Measurements from ENCODE around the gene ACLY. TPM values are rescaled to one million over a fixed set of nuclear protein-coding genes. Genes with fewer than 3 reads are reported as not detected.
A peak's percentile ranks its signal among the peaks of the same experiment; 100 is the strongest.

ACLY gene
- total and polyA plus RNA-seq, 2 of the 13 experiments (the other 11 are each of a cell fraction or from before 2014, with no cell fraction given), result 111 to 218 TPM

GRCh38 chr17:41966463-41967140, 47.9 kb upstream of the ACLY start, which contains the start of gene CNP (continued):
- no peak for TF ChIP-seq THAP7 (CRISPR knock-in tag; IDR thresholded peaks at IDR 0.05)
- no peak for TF ChIP-seq GATA4 (IDR thresholded peaks at IDR 0.05; ENCODE audit: borderline replicate concordance, low read depth)
- TF ChIP-seq ZNF792 (CRISPR knock-in tag; IDR thresholded peaks at IDR 0.05), result peak; percentile 36; the same call in 1 of the 2 replicates
- peak; percentile 70; the same call in 1 of the 2 replicates for TF ChIP-seq ZBTB38 (CRISPR knock-in tag; IDR thresholded peaks at IDR 0.05)
- peak; percentile 59; the same call in 1 of the 2 replicates for TF ChIP-seq ZFP36L1 (CRISPR knock-in tag; IDR thresholded peaks at IDR 0.05)
- TF ChIP-seq KDM1A (CRISPR knock-in tag; IDR thresholded peaks at IDR 0.05), result no peak
- 0 out of 2 replicates have a peak, but pooled peaks have one; percentile 33 for TF ChIP-seq GTF3A (CRISPR knock-in tag; conservative IDR thresholded peaks at IDR 0.05)
- TF ChIP-seq PBX3 (CRISPR knock-in tag; IDR thresholded peaks at IDR 0.05; ENCODE audit: borderline replicate concordance), result peak; percentile 77; the same call in 1 of the 2 replicates
- no peak for TF ChIP-seq ZNF614 (CRISPR knock-in tag; IDR thresholded peaks at IDR 0.05; ENCODE audit: borderline replicate concordance)
- TF ChIP-seq FOXC1 (CRISPR knock-in tag; IDR thresholded peaks at IDR 0.05; ENCODE audit: borderline replicate concordance), result peak; percentile 24; the same call in 1 of the 2 replicates
- no peak for TF ChIP-seq PBX2 (CRISPR knock-in tag; IDR thresholded peaks at IDR 0.05)
- 0 out of 2 replicates have a peak, but pooled peaks have one; percentile 43 for TF ChIP-seq MIER2 (CRISPR knock-in tag; IDR thresholded peaks at IDR 0.05)
- TF ChIP-seq SNAPC4 (CRISPR knock-in tag; IDR thresholded peaks at IDR 0.05), result 0 out of 2 replicates have a peak, but pooled peaks have one; percentile 45
- no peak for TF ChIP-seq ZSCAN30 (CRISPR knock-in tag; IDR thresholded peaks at IDR 0.05)
- TF ChIP-seq ZNF331 (CRISPR knock-in tag; IDR thresholded peaks at IDR 0.05), result peak; percentile 78
- 0 out of 2 replicates have a peak, but pooled peaks have one; percentile 33 for TF ChIP-seq MNT (IDR thresholded peaks at IDR 0.05)
- peak; percentile 5; the same call in 1 of the 2 replicates for TF ChIP-seq ZNF446 (CRISPR knock-in tag; IDR thresholded peaks at IDR 0.05)
- peak; percentile 74 for TF ChIP-seq SALL1 (CRISPR knock-in tag; IDR thresholded peaks at IDR 0.05)
- peak; percentile 67 for TF ChIP-seq SP4 (CRISPR knock-in tag; IDR thresholded peaks at IDR 0.05)
- TF ChIP-seq ETV6 (CRISPR knock-in tag; conservative IDR thresholded peaks at IDR 0.05), result no peak
- TF ChIP-seq PITX1 (CRISPR knock-in tag; IDR thresholded peaks at IDR 0.05), result no peak; the same call in 1 of the 2 replicates

Measured in HepG2 (cell line).